Activated CD8-positive, alpha-beta memory T cell treated with anti-CD3 and anti-CD28 coated beads, Interleukin-2, amount 50 U/mL, for 48 hours (primary cell): ENCODE data around the gene PSMF1.
A peak's percentile ranks its signal among the peaks of the same experiment; 100 is the strongest.

Experiments
- DNase-seq: peaks from one replicate; pipeline ENCODE4 v3.0.0-alpha.2; 2020

Gene PSMF1

DNA sequence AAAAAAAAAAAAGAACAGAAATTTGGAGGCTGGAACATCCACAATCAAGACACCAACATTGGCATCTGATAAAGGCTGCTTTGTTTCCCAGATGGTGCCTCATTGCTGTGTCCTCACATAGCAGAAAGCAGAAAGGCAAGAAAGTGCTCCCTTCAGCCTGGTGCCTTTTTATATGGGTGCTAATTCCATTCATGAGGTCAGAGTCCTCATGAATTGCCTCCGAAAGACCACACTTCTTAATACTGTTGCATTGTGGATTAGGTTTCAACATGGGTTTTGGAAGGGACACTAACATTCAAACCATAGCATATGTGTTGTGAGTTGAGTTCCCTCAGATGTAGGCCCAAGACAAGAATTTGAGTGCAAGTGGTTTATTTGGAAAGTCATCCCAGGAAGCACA is 76.8 kb downstream of the PSMF1 start:
- DNase-seq = no peak

- no peak for DNase-seq
Observed at GRCh38 chr20:1196634-1197033, 78.2 kb downstream of the PSMF1 start.

GRCh38 chr20:1197801-1198200 is 79.4 kb downstream of the PSMF1 start:
- DNase-seq = no peak

GRCh38 chr20:1198751-1199150 is 80.3 kb downstream of the PSMF1 start:
- DNase-seq = no peak

DNA sequence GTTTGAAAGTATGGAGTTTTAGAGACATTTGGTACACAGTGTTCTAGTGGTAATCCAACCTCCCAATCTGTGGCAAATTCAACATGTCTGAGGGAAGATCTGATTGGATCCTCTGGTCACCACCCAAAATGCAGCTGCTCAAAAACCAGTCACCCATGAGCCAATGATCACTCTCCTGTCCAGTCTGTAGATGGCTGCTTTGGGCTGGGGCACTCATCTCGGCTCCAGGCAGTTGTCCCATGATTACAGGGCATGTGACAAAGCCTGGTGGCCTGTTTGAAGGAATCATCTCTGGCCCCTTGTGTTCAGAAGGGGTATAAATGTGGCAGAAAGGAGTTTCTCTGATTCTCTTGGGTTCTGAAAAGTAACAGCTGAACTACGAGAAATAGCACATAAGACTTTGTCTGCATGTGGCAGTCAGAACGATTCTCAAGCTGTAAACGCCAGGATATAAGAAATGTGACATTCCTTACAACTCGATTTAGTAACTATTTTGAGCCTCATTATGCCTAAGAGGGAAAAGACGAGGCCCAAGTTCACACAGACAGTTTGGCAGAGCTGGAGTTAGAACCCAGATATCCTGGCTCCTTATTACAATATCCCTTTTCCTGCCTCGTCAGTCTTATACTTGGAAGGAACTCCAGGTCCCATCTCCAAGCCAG is 80.9 kb downstream of the PSMF1 start:
- DNase-seq = no peak

GRCh38 chr20:1199964-1200363 is 81.6 kb downstream of the PSMF1 start:
- no peak for DNase-seq

- DNase-seq = no peak
Observed at GRCh38 chr20:1202762-1203504, 84.5 kb downstream of the PSMF1 start, which contains the start of gene C20orf202. C20orf202 (plus strand) TSS chr20:1203454; CDS start chr20:1203586, 132 bp downstream.

DNA sequence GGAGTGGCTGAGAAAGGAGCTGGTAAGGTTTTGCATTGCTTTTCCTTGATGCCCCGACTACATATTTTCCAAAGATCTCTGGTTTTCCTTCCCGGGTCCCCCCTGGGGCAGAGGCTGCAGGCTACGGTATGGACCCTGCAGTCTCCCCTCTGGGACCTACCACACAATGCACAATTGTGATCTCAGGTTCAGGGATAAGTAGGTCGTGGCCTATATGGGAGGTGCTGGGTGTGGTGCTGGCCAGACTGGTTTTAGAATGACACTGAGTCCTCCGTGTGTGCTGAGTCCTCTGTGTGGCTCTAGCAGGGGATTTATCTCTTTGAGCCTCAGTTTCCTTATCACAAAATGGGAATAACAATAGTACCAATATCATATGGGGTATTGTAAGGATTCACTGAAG is 85.2 kb downstream of the PSMF1 start:
- no peak for DNase-seq

DNA sequence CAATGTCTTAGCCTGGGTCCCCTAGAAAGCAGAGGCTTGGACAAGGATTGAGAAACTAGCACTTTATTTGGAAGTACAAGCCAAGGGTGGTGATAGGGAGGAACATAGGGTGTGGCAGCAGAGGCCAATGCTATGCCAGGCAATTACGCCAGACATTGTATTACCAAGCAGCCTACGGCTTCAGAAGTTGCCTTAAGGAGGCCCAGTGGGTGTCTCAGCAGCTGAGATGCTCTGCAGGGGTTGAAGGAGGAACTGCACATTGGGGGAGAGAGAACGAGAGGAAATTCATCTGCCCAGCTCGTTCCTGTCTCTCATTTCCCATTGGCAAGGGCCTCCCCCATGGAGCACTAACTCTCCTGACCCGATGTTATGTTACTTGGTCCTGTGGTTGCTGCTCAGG is 85.7 kb downstream of the PSMF1 start:
- DNase-seq = no peak

- no peak for DNase-seq
Observed at GRCh38 chr20:1204576-1204975, 86.2 kb downstream of the PSMF1 start.

GRCh38 chr20:1205802-1206201 is 87.4 kb downstream of the PSMF1 start:
- DNase-seq = no peak

GRCh38 chr20:1206366-1207148 is 88.2 kb downstream of the PSMF1 start:
- DNase-seq = no peak

GRCh38 chr20:1207293-1207878 is 89.0 kb downstream of the PSMF1 start:
- DNase-seq = no peak

- DNase-seq = no peak
Observed at GRCh38 chr20:1209447-1210387, 91.3 kb downstream of the PSMF1 start.

- no peak for DNase-seq
Observed at GRCh38 chr20:1210501-1210900, 92.1 kb downstream of the PSMF1 start.

DNA sequence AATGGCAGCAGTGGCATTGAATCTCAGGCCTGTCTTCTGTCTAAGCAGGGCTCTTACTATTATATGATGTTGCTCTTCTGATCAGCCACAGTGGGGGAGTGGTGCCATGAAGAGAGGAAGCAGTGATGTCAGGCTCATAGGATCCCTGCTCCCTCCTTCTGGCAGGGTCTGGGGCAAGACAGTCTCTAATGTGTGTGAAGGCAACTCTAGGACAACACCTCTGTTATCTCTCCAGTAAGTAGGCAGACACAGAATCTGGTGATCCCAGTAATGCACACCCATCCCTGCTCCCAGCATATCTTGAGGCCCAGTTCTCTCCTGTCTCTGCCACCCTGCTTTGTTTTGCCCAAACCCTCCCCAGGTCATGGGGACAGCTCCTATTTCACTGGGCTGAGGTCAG is 93.6 kb downstream of the PSMF1 start:
- DNase-seq = no peak

GRCh38 chr20:1212607-1213396 is 94.4 kb downstream of the PSMF1 start:
- peak; percentile 82 for DNase-seq

DNA sequence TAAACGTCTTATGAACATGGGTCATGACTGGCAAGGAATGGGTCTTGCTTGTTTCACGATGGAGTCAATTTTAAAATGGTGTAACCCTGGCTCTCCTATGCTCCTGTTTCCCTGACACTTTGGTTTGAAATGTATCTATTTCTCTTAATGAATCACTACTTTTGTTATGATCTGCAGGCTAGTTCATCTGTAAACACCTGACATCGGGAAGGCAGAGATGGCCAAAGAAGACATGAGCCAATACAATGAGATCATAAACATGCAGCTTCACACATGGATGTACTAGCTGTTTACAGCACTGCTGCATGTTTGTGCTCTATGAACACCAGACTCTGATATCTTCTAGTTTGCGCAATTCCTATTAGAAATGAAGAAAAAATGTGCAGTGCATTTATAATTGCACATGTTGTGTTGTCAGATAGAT is 96.4 kb downstream of the PSMF1 start:
- DNase-seq = no peak

DNA sequence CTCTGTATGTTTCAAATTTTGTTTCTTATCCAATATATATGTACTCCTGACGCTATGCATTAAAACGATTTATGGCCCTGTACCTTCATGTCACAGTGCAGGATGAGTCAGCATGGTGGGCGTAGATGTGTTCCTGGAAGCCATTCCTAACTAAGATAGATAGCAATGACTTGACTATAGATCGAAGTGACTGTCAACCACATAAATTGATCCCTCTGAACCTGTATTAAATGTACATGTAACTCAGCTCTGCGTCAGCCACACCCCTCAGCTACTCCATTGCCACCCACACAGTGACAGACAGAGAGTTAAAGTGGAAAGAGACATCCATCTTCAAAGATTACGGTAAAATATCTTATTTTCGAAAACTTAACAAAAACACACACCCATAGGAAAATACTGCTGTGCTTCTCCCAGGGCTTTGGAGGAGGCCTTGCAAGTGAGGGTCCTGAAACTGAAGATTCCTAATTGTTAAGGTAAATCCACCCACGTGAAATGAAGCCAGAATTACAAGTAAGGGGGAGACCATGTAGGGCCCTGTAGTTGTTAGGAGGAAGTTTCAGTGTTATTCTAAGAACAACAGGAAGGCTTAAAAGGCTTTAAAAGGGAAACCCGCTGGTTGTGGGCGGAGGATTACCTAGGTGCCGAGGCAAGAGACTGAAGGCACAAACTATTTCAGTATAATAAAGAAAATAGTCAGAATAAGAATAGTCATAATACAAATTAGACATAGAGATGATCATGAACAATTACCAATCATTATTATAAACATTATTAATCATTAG is 97.2 kb downstream of the PSMF1 start:
- peak; percentile 69 for DNase-seq
